Immature natural killer cell (primary cell): ENCODE measurements around the gene ADAMTS16. TPM values are rescaled to one million over a fixed set of nuclear protein-coding genes. Genes with fewer than 3 reads are reported as not detected.

ENCODE experiments used
- DNase-seq, 3 donors: peaks; one replicate each; pipeline ENCODE4 v3.0.0; 2022; ENCODE audit warnings: mixed read lengths in 1 of 3
- H3K27ac Mint-ChIP-seq, 6 donors: one replicate each; pipeline ENCODE4 v1.8.0; 2020; ENCODE audit warnings: mixed read lengths in 6 of 6, mild to moderate bottlenecking in 5 of 6, inconsistent platforms in 4 of 6, moderate library complexity in 3 of 6
- H3K27me3 Mint-ChIP-seq, 3 donors: one replicate each; pipeline ENCODE4 v1.8.0; 2020 to 2021; ENCODE audit warnings: low read depth in 3 of 3, mild to moderate bottlenecking in 3 of 3, mixed read lengths in 3 of 3, moderate library complexity in 3 of 3, inconsistent platforms in 1 of 3
- H3K36me3 Mint-ChIP-seq, 3 donors: one replicate each; pipeline ENCODE4 v1.8.0; 2020; ENCODE audit warnings: mixed read lengths in 3 of 3, inconsistent platforms in 2 of 3, mild to moderate bottlenecking in 2 of 3
- H3K4me1 Mint-ChIP-seq, 2 donors: one replicate each; pipeline ENCODE4 v1.8.0; 2020; ENCODE audit warnings: inconsistent platforms in 2 of 2, mild to moderate bottlenecking in 2 of 2, mixed read lengths in 2 of 2, moderate library complexity in 1 of 2
- H3K4me3 Mint-ChIP-seq, 5 donors: one replicate each; pipeline ENCODE4 v1.8.0; 2020; ENCODE audit warnings: mild to moderate bottlenecking in 5 of 5, mixed read lengths in 5 of 5, inconsistent platforms in 3 of 5, moderate library complexity in 3 of 5
- H3K9me3 Mint-ChIP-seq, 6 donors: one replicate each; pipeline ENCODE4 v1.8.0; 2020; ENCODE audit warnings: mild to moderate bottlenecking in 6 of 6, mixed read lengths in 6 of 6, inconsistent platforms in 4 of 6, moderate library complexity in 3 of 6
- polyA plus RNA-seq, 3 donors: library from polyadenylated mRNA; unstranded; fragments of 300-500 nt; fragmentation: Illumina TruSeq; gene quantifications; one replicate each; pipeline ENCODE4 v1.2.3, GENCODE V29; 2021

Gene ADAMTS16
- polyA plus RNA-seq, 3 donors from 2014 or later, result not detected

DNA sequence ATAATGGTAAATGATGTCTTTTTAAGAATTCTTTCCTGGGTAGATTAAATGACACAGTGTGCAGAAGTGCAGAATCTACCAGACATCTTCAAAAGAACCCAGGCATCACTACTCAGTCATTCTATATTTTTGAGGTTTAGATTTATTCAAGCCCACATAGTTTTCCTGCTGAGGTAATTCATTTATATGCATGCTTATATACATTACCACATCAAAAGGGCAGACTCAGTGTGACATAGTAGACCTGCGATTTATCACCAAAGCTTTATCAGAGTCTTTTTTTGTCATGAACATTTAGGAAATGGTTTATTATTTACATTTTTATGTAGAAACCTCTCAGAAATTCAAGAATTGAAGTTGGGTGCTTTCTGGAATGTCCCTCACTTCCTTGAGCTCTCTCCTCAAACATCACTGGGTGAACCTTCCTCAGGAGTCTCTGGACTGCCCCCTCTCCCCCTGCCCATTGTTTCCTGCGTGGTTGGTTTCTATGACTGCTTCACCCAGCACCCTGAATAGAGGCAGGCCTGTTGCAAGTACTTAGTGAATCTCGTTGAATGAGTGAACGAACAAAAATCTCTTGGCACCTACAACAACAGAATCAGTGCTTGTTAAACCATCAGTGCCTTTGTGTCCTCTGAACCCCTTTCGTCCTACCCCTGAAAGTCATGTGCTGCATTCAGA, 42.5 kb downstream of the ADAMTS16 start:
- DNase-seq, result no peak
- no peak overlapping the region for H3K27ac Mint-ChIP-seq
- peaks cover 0 to 5% (median 3%) of the 10 kb centered on the region in 3 donors for H3K27me3 Mint-ChIP-seq
- H3K36me3 Mint-ChIP-seq, result no peaks in the 10 kb centered on the region
- peaks cover 0 to 4% (median 0%) of the 10 kb centered on the region in 6 donors for H3K9me3 Mint-ChIP-seq
- H3K4me3 Mint-ChIP-seq, result no peak overlapping the region
- H3K4me1 Mint-ChIP-seq, result no peaks in the 10 kb centered on the region

- Mint-ChIP-seq H3K36me3 (no peaks in the 10 kb centered on the region), H3K27me3 (peaks cover 0 to 5% (median 1%) of the 10 kb centered on the region in 3 donors), H3K4me3 (no peak overlapping the region), H3K4me1 (no peaks in the 10 kb centered on the region), H3K27ac (no peak overlapping the region), H3K9me3 (peaks cover 0 to 4% (median 0%) of the 10 kb centered on the region in 6 donors)
- no peak for DNase-seq
These were observed 43.1 kb downstream of the ADAMTS16 start for GRCh38 chr5:5183189-5183699.

- no peak overlapping the region for H3K27ac Mint-ChIP-seq
- H3K27me3 Mint-ChIP-seq, result peaks cover 1 to 5% (median 2%) of the 10 kb centered on the region in 3 donors
- H3K9me3 Mint-ChIP-seq, result peaks cover 0 to 4% (median 0%) of the 10 kb centered on the region in 6 donors
- no peaks in the 10 kb centered on the region for H3K36me3 Mint-ChIP-seq
- no peak overlapping the region for H3K4me3 Mint-ChIP-seq
- H3K4me1 Mint-ChIP-seq, result no peaks in the 10 kb centered on the region
- DNase-seq, result no peak
These were observed 43.8 kb downstream of the ADAMTS16 start for GRCh38 chr5:5183933-5184332.

GRCh38 chr5:5188376-5189050, 48.4 kb downstream of the ADAMTS16 start:
- H3K27ac Mint-ChIP-seq, result no peak overlapping the region
- no peaks in the 10 kb centered on the region for H3K4me1 Mint-ChIP-seq
- no peaks in the 10 kb centered on the region for H3K36me3 Mint-ChIP-seq
- H3K9me3 Mint-ChIP-seq, result peaks cover 0 to 4% (median 0%) of the 10 kb centered on the region in 6 donors
- peaks cover 0 to 2% (median under 1%) of the 10 kb centered on the region in 3 donors for H3K27me3 Mint-ChIP-seq
- H3K4me3 Mint-ChIP-seq, result no peak overlapping the region
- no peak for DNase-seq

DNA sequence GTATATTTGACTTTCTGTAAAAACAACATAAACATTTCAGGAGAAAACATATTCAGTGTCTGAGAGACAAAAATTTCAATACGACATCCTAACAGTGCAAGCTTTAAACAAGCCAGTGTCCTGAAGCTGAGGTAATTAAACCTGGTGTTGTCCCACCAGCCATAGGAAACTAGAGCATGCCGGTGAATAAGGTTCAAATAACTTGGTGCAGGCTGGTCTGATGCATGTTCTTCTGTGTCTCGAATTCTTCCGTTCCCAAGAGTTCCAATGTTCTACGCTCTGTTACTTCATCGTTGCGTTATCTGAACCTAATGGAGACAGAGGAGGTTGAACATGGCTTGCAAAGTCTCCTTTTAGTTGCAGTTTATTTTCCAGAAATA, 48.9 kb downstream of the ADAMTS16 start:
- Mint-ChIP-seq H3K27me3 (peaks cover 0 to 2% (median 0%) of the 10 kb centered on the region in 3 donors), H3K9me3 (peaks cover 0 to 4% (median 0%) of the 10 kb centered on the region in 6 donors), H3K27ac (no peak overlapping the region), H3K4me3 (no peak overlapping the region), H3K4me1 (no peaks in the 10 kb centered on the region), H3K36me3 (no peaks in the 10 kb centered on the region)
- DNase-seq, result no peak

DNA sequence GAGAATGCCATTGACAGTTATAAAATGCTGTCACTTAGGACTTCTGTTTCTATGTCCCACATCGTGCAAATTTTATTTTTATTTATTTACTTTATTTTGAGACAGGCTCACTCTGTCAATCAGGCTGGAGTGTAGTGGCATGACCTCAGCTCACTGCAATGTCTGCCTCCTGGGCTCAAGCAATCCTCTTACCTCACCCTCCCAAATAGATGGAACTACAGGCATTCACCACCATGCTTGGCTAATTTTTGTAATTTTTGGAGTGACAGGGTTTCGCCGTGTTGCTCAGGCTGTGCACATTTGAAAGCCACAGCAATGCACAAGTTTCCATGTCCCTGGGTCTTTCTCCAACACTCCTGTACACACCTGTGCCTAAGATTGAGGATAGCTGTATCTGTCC, 51.8 kb downstream of the ADAMTS16 start:
- Mint-ChIP-seq H3K4me1 (no peaks in the 10 kb centered on the region), H3K27me3 (peaks cover 0 to 4% (median 0%) of the 10 kb centered on the region in 3 donors), H3K36me3 (no peaks in the 10 kb centered on the region), H3K9me3 (peaks cover 0 to 6% (median under 1%) of the 10 kb centered on the region in 6 donors), H3K4me3 (no peak overlapping the region), H3K27ac (no peak overlapping the region)
- DNase-seq, result no peak

- no peak overlapping the region for H3K27ac Mint-ChIP-seq
- no peaks in the 10 kb centered on the region for H3K4me1 Mint-ChIP-seq
- H3K27me3 Mint-ChIP-seq, result peaks cover 0 to 4% (median 0%) of the 10 kb centered on the region in 3 donors
- peaks cover 0 to 6% (median 2%) of the 10 kb centered on the region in 6 donors for H3K9me3 Mint-ChIP-seq
- no peak for DNase-seq
- no peaks in the 10 kb centered on the region for H3K36me3 Mint-ChIP-seq
- no peak overlapping the region for H3K4me3 Mint-ChIP-seq
These were observed 52.6 kb downstream of the ADAMTS16 start for GRCh38 chr5:5192681-5193080.

DNA sequence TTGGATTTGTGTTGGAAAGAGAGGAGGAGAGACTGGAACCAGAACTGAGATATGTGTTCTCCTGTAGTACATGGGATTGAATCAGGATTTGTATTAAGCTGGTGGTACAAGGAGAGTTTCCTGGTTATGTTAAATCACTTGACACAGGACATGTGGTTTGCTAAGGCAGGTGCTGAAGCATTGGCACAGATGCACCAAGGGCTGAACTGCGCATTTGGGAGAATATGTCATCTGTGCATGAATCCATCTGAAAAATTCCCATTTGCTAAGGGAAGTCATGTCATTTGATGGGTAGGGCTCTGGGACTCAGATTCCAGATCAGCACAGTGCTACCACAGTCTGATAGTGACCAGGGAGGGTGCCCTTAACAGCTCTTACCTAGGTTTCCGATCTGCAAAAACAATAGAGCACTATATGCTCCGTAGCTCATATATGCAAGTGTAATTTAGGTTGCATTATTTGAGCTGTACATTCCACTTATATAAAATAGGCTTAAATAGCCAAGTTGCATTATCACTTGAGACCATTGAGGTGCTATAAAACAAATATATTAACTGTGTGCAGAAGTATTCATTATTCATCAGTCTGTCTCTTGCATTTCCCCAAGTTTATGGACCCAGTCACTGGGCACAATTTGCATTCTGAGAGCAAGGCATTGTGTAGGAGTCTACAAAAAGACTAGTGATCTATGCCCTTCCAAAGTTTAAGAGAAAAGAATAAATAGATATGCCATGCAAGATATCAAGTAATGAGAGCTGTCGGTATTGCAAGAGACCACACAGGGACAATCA, 55.2 kb downstream of the ADAMTS16 start:
- Mint-ChIP-seq H3K9me3 (peaks cover 0 to 4% (median 2%) of the 10 kb centered on the region in 6 donors), H3K4me1 (no peaks in the 10 kb centered on the region), H3K36me3 (no peaks in the 10 kb centered on the region), H3K27me3 (peaks cover 0 to 1% (median 0%) of the 10 kb centered on the region in 3 donors), H3K27ac (no peak overlapping the region), H3K4me3 (no peak overlapping the region)
- DNase-seq, result no peak

GRCh38 chr5:5198135-5198534, 58.0 kb downstream of the ADAMTS16 start:
- peaks cover 0 to 1% (median 0%) of the 10 kb centered on the region in 3 donors for H3K27me3 Mint-ChIP-seq
- H3K9me3 Mint-ChIP-seq, result peaks cover 0 to 6% (median under 1%) of the 10 kb centered on the region in 6 donors
- H3K27ac Mint-ChIP-seq, result no peak overlapping the region
- H3K4me1 Mint-ChIP-seq, result no peaks in the 10 kb centered on the region
- H3K4me3 Mint-ChIP-seq, result no peak overlapping the region
- H3K36me3 Mint-ChIP-seq, result no peaks in the 10 kb centered on the region
- DNase-seq, result no peak

DNA sequence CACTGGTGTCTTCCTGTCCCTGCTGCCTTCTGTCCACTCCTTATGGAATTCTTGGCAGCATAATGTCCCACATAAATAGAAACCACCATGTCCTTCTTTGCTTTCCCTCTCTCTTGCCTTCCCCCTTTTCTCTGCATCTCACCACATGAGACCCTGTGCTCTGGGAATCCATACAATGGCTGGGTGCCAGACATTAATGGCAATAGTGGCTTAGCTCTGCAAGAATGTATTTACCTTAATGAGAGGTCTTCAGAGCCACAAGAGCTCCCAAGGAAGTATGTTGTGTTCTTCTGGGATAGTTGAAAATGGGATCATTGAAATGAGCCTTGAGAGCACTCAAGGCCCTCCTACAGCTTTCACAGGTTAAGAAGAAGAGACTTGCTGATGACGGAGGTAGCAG, 58.7 kb downstream of the ADAMTS16 start:
- Mint-ChIP-seq H3K9me3 (peaks cover 0 to 6% (median under 1%) of the 10 kb centered on the region in 6 donors), H3K27me3 (peaks cover 0 to 1% (median 0%) of the 10 kb centered on the region in 3 donors), H3K4me3 (no peak overlapping the region), H3K4me1 (no peaks in the 10 kb centered on the region), H3K36me3 (no peaks in the 10 kb centered on the region), H3K27ac (no peak overlapping the region)
- DNase-seq, result no peak

GRCh38 chr5:5199495-5199894, 59.4 kb downstream of the ADAMTS16 start:
- Mint-ChIP-seq H3K9me3 (peaks cover 0 to 6% (median under 1%) of the 10 kb centered on the region in 6 donors), H3K36me3 (no peaks in the 10 kb centered on the region), H3K27me3 (peaks cover 0 to 1% (median 0%) of the 10 kb centered on the region in 3 donors), H3K4me3 (no peak overlapping the region), H3K27ac (no peak overlapping the region), H3K4me1 (no peaks in the 10 kb centered on the region)
- no peak for DNase-seq

GRCh38 chr5:5200133-5200532, 60.0 kb downstream of the ADAMTS16 start:
- H3K4me1 Mint-ChIP-seq, result no peaks in the 10 kb centered on the region
- H3K9me3 Mint-ChIP-seq, result peaks cover 0 to 6% (median under 1%) of the 10 kb centered on the region in 6 donors
- DNase-seq, result no peak
- H3K36me3 Mint-ChIP-seq, result no peaks in the 10 kb centered on the region
- peaks cover 0 to 1% (median 0%) of the 10 kb centered on the region in 3 donors for H3K27me3 Mint-ChIP-seq
- no peak overlapping the region for H3K27ac Mint-ChIP-seq
- H3K4me3 Mint-ChIP-seq, result no peak overlapping the region

GRCh38 chr5:5202321-5202720, 62.2 kb downstream of the ADAMTS16 start:
- H3K4me1 Mint-ChIP-seq, result no peaks in the 10 kb centered on the region
- H3K4me3 Mint-ChIP-seq, result no peak overlapping the region
- H3K27me3 Mint-ChIP-seq, result no peaks in the 10 kb centered on the region
- DNase-seq, result no peak
- H3K9me3 Mint-ChIP-seq, result peaks cover 0 to 6% (median 0%) of the 10 kb centered on the region in 6 donors
- no peak overlapping the region for H3K27ac Mint-ChIP-seq
- no peaks in the 10 kb centered on the region for H3K36me3 Mint-ChIP-seq
